Measurements from ENCODE around the gene SH3RF3.

SH3RF3 gene

GRCh38 chr2:109428841-109429566 lies 300.0 kb downstream of the SH3RF3 start:
- H3K27me3 ChIP-seq (ENCODE audit: control insufficient read depth, insufficient read depth, low read length, poor library complexity, severe bottlenecking) = no peaks in the 10 kb centered on the region
- no peak overlapping the region for H3K27ac ChIP-seq (ENCODE audit: insufficient read depth, low read depth, low read length, poor library complexity, severe bottlenecking)
- H3K36me3 ChIP-seq (ENCODE audit: control insufficient read depth, insufficient read depth, low read length) = no peaks in the 10 kb centered on the region
- no peaks in the 10 kb centered on the region for H3K4me1 ChIP-seq (ENCODE audit: control insufficient read depth, insufficient read depth, low read length)
- H3K4me3 ChIP-seq (ENCODE audit: insufficient read depth, low read depth, low read length) = no peak overlapping the region
- WGBS, 2 experiments = 91% methylated on average over 19 of the region's 19 CpGs
- H3K9me3 ChIP-seq (ENCODE audit: control insufficient read depth, low read length) = no peaks in the 10 kb centered on the region

DNA sequence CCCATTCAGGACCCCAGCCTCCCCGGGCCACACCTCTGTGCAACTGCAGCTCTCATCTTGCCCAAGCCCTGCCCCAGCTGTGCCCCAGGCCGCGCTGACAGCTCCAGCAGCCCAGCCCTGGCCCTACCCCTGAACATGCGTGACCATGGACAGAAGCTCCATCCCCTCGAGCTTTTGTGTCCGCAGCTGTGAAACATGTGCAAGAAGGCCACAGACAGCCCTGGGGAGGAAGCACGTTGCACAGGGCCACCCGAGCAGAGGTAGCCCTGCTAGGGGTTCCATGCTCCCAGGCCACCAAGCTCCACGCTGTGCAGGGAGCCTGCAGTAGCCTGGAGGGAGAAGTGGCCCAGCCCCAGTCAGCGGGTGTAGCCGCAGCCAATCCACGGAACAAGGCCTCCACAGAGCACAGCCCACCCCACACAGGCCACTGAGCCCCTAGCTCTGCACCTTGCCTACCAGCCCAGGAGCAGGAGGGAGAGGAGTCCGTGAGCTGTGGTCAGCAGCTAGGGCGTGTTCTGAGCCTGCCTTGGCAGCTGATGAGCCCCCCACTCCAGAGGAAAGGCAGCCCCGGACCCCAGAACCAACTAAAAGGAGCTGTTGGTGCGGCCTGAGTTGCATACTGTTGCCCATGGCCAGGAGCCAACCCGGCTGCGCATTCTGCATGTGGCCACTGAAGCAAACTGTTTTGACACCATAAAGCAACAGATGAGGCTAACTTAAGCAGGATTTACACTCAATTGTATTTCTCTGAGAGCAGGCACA lies 300.7 kb downstream of the SH3RF3 start:
- Histone ChIP-seq H3K4me3 (ENCODE audit: insufficient read depth, low read depth, low read length) (no peak overlapping the region), H3K36me3 (ENCODE audit: control insufficient read depth, insufficient read depth, low read length) (no peaks in the 10 kb centered on the region), H3K27ac (ENCODE audit: insufficient read depth, low read depth, low read length, poor library complexity, severe bottlenecking) (no peak overlapping the region), H3K4me1 (ENCODE audit: control insufficient read depth, insufficient read depth, low read length) (no peaks in the 10 kb centered on the region), H3K9me3 (ENCODE audit: control insufficient read depth, low read length) (no peaks in the 10 kb centered on the region), H3K27me3 (ENCODE audit: control insufficient read depth, insufficient read depth, low read length, poor library complexity, severe bottlenecking) (no peaks in the 10 kb centered on the region)
- 89% methylated on average over 18 of the region's 18 CpGs for WGBS, 2 experiments

GRCh38 chr2:109430329-109430636 lies 301.3 kb downstream of the SH3RF3 start:
- 75 to 76% methylated on average over 5 of the region's 5 CpGs for WGBS, 2 experiments
- H3K27ac ChIP-seq (ENCODE audit: insufficient read depth, low read depth, low read length, poor library complexity, severe bottlenecking) = no peak overlapping the region
- no peaks in the 10 kb centered on the region for H3K36me3 ChIP-seq (ENCODE audit: control insufficient read depth, insufficient read depth, low read length)
- no peaks in the 10 kb centered on the region for H3K4me1 ChIP-seq (ENCODE audit: control insufficient read depth, insufficient read depth, low read length)
- no peaks in the 10 kb centered on the region for H3K9me3 ChIP-seq (ENCODE audit: control insufficient read depth, low read length)
- no peak overlapping the region for H3K4me3 ChIP-seq (ENCODE audit: insufficient read depth, low read depth, low read length)
- no peaks in the 10 kb centered on the region for H3K27me3 ChIP-seq (ENCODE audit: control insufficient read depth, insufficient read depth, low read length, poor library complexity, severe bottlenecking)

- Histone ChIP-seq H3K4me3 (ENCODE audit: insufficient read depth, low read depth, low read length) (no peak overlapping the region), H3K4me1 (ENCODE audit: control insufficient read depth, insufficient read depth, low read length) (peaks cover 7% of the 10 kb centered on the region), H3K9me3 (ENCODE audit: control insufficient read depth, low read length) (no peaks in the 10 kb centered on the region), H3K27ac (ENCODE audit: insufficient read depth, low read depth, low read length, poor library complexity, severe bottlenecking) (no peak overlapping the region), H3K36me3 (ENCODE audit: control insufficient read depth, insufficient read depth, low read length) (no peaks in the 10 kb centered on the region), H3K27me3 (ENCODE audit: control insufficient read depth, insufficient read depth, low read length, poor library complexity, severe bottlenecking) (no peaks in the 10 kb centered on the region)
- WGBS, 2 experiments = 94 to 95% methylated on average over 17 of the region's 17 CpGs
These were observed 303.4 kb downstream of the SH3RF3 start for GRCh38 chr2:109432421-109432820.

GRCh38 chr2:109433486-109433885 lies 304.5 kb downstream of the SH3RF3 start:
- Histone ChIP-seq H3K9me3 (ENCODE audit: control insufficient read depth, low read length) (no peaks in the 10 kb centered on the region), H3K27ac (ENCODE audit: insufficient read depth, low read depth, low read length, poor library complexity, severe bottlenecking) (no peak overlapping the region), H3K4me1 (ENCODE audit: control insufficient read depth, insufficient read depth, low read length) (peaks cover 7% of the 10 kb centered on the region), H3K27me3 (ENCODE audit: control insufficient read depth, insufficient read depth, low read length, poor library complexity, severe bottlenecking) (no peaks in the 10 kb centered on the region), H3K4me3 (ENCODE audit: insufficient read depth, low read depth, low read length) (no peak overlapping the region), H3K36me3 (ENCODE audit: control insufficient read depth, insufficient read depth, low read length) (no peaks in the 10 kb centered on the region)
- 96 to 97% methylated on average over 10 of the region's 10 CpGs for WGBS, 2 experiments

- H3K27ac ChIP-seq (ENCODE audit: insufficient read depth, low read depth, low read length, poor library complexity, severe bottlenecking) = no peak overlapping the region
- no peaks in the 10 kb centered on the region for H3K36me3 ChIP-seq (ENCODE audit: control insufficient read depth, insufficient read depth, low read length)
- 95 to 96% methylated on average over 10 of the region's 10 CpGs for WGBS, 2 experiments
- no peaks in the 10 kb centered on the region for H3K27me3 ChIP-seq (ENCODE audit: control insufficient read depth, insufficient read depth, low read length, poor library complexity, severe bottlenecking)
- peaks cover 9% of the 10 kb centered on the region for H3K4me1 ChIP-seq (ENCODE audit: control insufficient read depth, insufficient read depth, low read length)
- H3K9me3 ChIP-seq (ENCODE audit: control insufficient read depth, low read length) = no peaks in the 10 kb centered on the region
- no peak overlapping the region for H3K4me3 ChIP-seq (ENCODE audit: insufficient read depth, low read depth, low read length)
These were observed 304.9 kb downstream of the SH3RF3 start for GRCh38 chr2:109433926-109434325.

GRCh38 chr2:109434351-109434750 lies 305.3 kb downstream of the SH3RF3 start:
- WGBS, 2 experiments = 87 to 89% methylated on average over 9 of the region's 9 CpGs
- no peaks in the 10 kb centered on the region for H3K36me3 ChIP-seq (ENCODE audit: control insufficient read depth, insufficient read depth, low read length)
- H3K9me3 ChIP-seq (ENCODE audit: control insufficient read depth, low read length) = no peaks in the 10 kb centered on the region
- H3K27ac ChIP-seq (ENCODE audit: insufficient read depth, low read depth, low read length, poor library complexity, severe bottlenecking) = no peak overlapping the region
- peaks cover 12% of the 10 kb centered on the region for H3K4me1 ChIP-seq (ENCODE audit: control insufficient read depth, insufficient read depth, low read length)
- no peaks in the 10 kb centered on the region for H3K27me3 ChIP-seq (ENCODE audit: control insufficient read depth, insufficient read depth, low read length, poor library complexity, severe bottlenecking)
- H3K4me3 ChIP-seq (ENCODE audit: insufficient read depth, low read depth, low read length) = no peak overlapping the region

GRCh38 chr2:109435066-109435690 lies 306.2 kb downstream of the SH3RF3 start:
- 95 to 97% methylated on average over 11 of the region's 11 CpGs for WGBS, 2 experiments
- Histone ChIP-seq H3K4me1 (ENCODE audit: control insufficient read depth, insufficient read depth, low read length) (peaks cover 12% of the 10 kb centered on the region), H3K27me3 (ENCODE audit: control insufficient read depth, insufficient read depth, low read length, poor library complexity, severe bottlenecking) (no peaks in the 10 kb centered on the region), H3K9me3 (ENCODE audit: control insufficient read depth, low read length) (no peaks in the 10 kb centered on the region), H3K27ac (ENCODE audit: insufficient read depth, low read depth, low read length, poor library complexity, severe bottlenecking) (no peak overlapping the region), H3K4me3 (ENCODE audit: insufficient read depth, low read depth, low read length) (no peak overlapping the region), H3K36me3 (ENCODE audit: control insufficient read depth, insufficient read depth, low read length) (no peaks in the 10 kb centered on the region)

DNA sequence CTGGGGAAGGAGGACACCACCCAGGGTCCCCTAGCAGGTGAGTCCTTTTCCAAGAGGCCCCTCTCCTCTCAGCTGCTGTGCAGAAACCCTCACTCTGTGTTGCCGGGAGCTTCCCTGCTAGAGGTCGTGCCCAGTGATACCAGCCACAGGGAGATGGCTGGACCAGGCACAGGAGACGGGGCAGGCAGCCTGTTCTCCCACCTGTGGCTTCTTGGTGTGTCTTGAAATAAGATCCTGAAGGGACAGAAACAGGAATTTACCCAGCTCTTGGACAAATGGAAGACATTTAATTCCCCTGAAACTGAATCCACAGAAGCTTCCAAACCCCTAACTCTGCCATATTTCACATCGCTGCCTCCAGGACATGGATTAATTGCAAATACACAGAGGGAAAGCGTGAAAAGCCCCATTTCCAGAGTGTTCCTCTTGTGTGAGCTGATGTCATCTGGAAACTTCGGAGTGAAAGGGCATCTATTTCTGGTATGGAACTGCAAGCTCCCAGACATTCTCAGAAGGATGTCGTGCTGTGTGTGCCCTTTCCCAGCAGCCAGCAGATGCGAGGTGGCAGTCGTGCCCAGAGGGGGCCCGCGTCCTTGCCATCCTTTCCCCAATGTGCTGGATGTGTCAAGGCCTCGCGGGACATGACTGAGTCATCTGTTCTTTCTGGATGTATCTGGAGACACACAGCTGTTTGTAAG lies 307.0 kb downstream of the SH3RF3 start:
- H3K4me1 ChIP-seq (ENCODE audit: control insufficient read depth, insufficient read depth, low read length) = peaks cover 12% of the 10 kb centered on the region
- H3K36me3 ChIP-seq (ENCODE audit: control insufficient read depth, insufficient read depth, low read length) = no peaks in the 10 kb centered on the region
- H3K4me3 ChIP-seq (ENCODE audit: insufficient read depth, low read depth, low read length) = no peak overlapping the region
- 91 to 94% methylated on average over 13 of the region's 13 CpGs for WGBS, 2 experiments
- no peaks in the 10 kb centered on the region for H3K27me3 ChIP-seq (ENCODE audit: control insufficient read depth, insufficient read depth, low read length, poor library complexity, severe bottlenecking)
- no peaks in the 10 kb centered on the region for H3K9me3 ChIP-seq (ENCODE audit: control insufficient read depth, low read length)
- no peak overlapping the region for H3K27ac ChIP-seq (ENCODE audit: insufficient read depth, low read depth, low read length, poor library complexity, severe bottlenecking)
